Subcutaneous abdominal adipose tissue (tissue), 5 donors: ENCODE measurements around the gene MARCHF9.

Experiments
- H3K27ac ChIP-seq: one replicate; pipeline ENCODE4 v1.7.0; 2013; ENCODE audit warnings: low read depth, mild to moderate bottlenecking, inconsistent platforms, low read length, moderate library complexity
- H3K27me3 ChIP-seq, 5 donors: one replicate each; pipeline ENCODE4 v1.7.0; 2013; ENCODE audit warnings: low read length in 5 of 5, inconsistent platforms in 1 of 5; ENCODE audit not compliant: control insufficient read depth in 5 of 5, insufficient read depth in 4 of 5
- H3K36me3 ChIP-seq, 5 donors: one replicate each; pipeline ENCODE4 v1.7.0; 2013; ENCODE audit warnings: low read length in 5 of 5; ENCODE audit not compliant: control insufficient read depth in 5 of 5, insufficient read depth in 5 of 5
- H3K4me1 ChIP-seq, 5 donors: one replicate each; pipeline ENCODE4 v1.7.0; 2013; ENCODE audit warnings: low read length in 5 of 5, mild to moderate bottlenecking in 3 of 5, moderate library complexity in 1 of 5; ENCODE audit not compliant: control insufficient read depth in 5 of 5, insufficient read depth in 5 of 5
- H3K4me3 ChIP-seq, 5 donors: one replicate each; pipeline ENCODE4 v1.7.0; 2013; ENCODE audit warnings: low read length in 5 of 5, low read depth in 1 of 5
- H3K9ac ChIP-seq, 5 donors: one replicate each; pipeline ENCODE4 v1.7.0; 2013; ENCODE audit warnings: low read length in 5 of 5, mild to moderate bottlenecking in 4 of 5, moderate library complexity in 3 of 5
- H3K9me3 ChIP-seq, 5 donors: one replicate each; pipeline ENCODE4 v1.7.0; 2013; ENCODE audit warnings: low read length in 5 of 5; ENCODE audit not compliant: control insufficient read depth in 5 of 5
- donor health status: healthy.
- donor health status: healthy.
- donor health status: healthy.
- donor health status: healthy.
- donor health status: healthy.

MARCHF9 gene

DNA sequence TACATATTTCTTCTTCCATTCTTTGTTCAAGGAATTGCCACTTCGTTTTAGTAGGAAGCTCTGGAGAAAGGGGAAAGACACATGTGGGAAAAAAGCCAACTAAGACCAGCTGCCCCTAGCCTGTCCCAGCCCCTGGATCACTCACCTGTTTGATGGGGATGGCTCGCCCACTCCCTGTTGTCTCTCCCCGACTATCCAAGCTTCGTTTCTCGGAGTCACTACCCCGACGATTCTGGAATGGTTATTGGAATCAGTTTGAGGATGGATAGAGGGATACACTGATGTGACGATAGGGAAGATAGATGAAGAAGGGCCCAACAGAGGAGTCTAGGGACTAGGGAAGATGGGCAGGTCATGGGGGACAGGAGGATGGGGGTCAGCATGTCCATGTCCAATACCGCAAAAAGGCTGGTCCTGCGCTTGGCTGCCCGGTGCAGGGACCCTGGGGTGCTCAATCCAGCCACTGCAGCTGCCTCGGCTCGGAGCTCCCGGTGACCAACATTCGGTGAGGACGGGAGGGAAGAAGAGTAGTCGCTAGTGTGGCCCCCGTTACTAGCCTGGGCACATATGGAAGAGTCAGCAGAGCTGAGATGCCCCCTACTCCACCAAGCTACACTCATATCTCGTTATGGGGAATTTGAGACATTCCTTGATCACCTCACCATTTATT is 23.4 kb upstream of the MARCHF9 start:
- H3K36me3 ChIP-seq, result peaks cover 0 to 17% (median 3%) of the 10 kb centered on the region in 5 donors
- H3K27ac ChIP-seq, result no peak overlapping the region
- peaks cover 1 to 30% (median 21%) of the 10 kb centered on the region in 5 donors for H3K4me1 ChIP-seq
- H3K9me3 ChIP-seq, result no peaks in the 10 kb centered on the region
- H3K4me3 ChIP-seq, result no peak overlapping the region
- no peak overlapping the region for H3K9ac ChIP-seq
- peaks cover 11 to 49% (median 27%) of the 10 kb centered on the region in 5 donors for H3K27me3 ChIP-seq

DNA sequence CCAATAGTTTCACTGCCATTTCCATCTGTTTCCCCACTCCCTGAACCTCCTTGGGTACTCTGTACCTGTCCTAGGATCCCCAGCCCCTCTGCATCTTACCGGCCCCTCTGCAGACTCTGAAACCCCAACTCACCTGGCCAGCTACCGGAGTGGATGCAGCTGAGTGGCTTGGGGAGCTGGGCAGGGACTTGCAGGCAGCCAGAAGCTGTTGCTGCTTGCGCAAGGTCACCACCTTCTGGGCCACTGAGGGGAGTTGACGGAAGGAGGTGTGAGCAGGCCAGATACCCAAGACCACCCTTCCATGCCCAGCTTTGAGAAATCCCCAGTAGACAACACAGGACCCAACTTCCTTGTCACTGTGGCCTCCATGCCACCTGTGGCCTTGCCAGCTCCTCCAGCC is 22.6 kb upstream of the MARCHF9 start:
- Histone ChIP-seq H3K27me3 (peaks cover 18 to 56% (median 34%) of the 10 kb centered on the region in 5 donors), H3K4me3 (no peak overlapping the region), H3K36me3 (peaks cover 0 to 15% (median 3%) of the 10 kb centered on the region in 5 donors), H3K27ac (no peak overlapping the region), H3K9me3 (no peaks in the 10 kb centered on the region), H3K9ac (no peak overlapping the region), H3K4me1 (peaks cover 1 to 29% (median 21%) of the 10 kb centered on the region in 5 donors)

DNA sequence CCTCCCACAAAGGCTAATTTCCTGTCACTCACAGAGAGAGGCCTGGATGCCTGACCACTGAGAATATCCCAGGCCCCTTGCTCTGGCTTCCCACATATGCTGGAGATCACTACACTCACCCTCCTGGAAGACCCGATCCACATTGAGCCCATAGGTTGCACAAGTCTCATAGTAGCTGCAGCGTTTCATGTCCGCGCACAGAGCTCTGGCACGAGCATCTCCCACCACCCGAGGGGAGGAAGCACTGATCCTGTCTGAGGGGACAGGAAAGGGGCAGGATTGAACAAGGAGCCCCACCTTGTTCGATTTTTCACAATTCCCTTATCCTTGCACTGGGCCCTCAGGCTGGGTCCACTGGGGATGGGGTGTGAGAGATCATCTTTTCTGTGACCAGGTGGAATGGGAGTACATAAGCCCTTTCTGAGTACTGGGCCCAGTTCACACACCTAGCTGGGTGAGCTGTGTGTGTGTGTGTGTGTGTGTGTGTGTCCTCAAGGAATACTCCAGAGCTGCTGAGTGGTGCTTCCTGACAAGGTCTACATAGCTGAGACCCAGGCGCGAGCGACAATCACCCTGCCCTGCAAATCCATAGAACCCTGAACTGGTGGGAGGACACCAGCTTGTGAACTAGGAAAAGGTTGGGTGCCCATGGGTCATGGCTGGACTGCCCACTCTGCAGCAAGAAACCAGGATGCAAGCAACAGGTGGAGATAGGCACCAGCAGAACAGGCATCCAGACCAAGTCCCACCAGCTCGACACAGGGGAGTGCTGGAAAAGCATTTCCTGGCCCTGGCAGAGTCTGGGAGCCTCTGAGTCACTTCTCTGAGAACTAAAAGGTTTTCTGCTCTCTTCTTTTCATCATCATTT is 21.9 kb upstream of the MARCHF9 start:
- Histone ChIP-seq H3K27ac (no peak overlapping the region), H3K27me3 (peaks cover 18 to 58% (median 35%) of the 10 kb centered on the region in 5 donors), H3K9ac (peak overlapping the region in 1 of 5 donors; percentile 18), H3K4me3 (no peak overlapping the region), H3K36me3 (peaks cover 0 to 14% (median 3%) of the 10 kb centered on the region in 5 donors), H3K4me1 (peaks cover 1 to 31% (median 20%) of the 10 kb centered on the region in 5 donors), H3K9me3 (no peaks in the 10 kb centered on the region)

DNA sequence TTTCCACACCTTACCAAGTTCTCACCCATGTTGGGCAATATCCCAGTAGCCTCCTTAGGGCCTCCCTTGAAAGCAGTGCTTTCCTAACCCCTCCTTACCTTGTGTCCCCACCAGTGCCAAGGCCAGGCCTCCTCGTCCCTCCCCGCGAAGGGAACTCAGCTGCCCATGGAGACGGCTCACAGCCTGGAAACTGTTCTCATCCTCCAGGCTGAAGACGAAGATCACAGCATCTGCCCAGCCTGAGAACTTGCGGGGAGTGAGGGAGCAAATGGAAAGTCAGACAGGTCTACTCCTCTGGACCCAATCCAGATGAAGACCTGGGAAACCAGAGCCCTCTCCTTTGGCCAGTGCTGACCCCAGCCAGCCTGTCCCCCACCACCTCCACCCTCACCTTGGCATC is 21.0 kb upstream of the MARCHF9 start:
- H3K9me3 ChIP-seq, result no peaks in the 10 kb centered on the region
- H3K9ac ChIP-seq, result no peak overlapping the region
- peaks cover 18 to 59% (median 38%) of the 10 kb centered on the region in 5 donors for H3K27me3 ChIP-seq
- peaks cover 0 to 14% (median 3%) of the 10 kb centered on the region in 5 donors for H3K36me3 ChIP-seq
- no peak overlapping the region for H3K4me3 ChIP-seq
- H3K4me1 ChIP-seq, result peaks cover 1 to 33% (median 21%) of the 10 kb centered on the region in 5 donors
- no peak overlapping the region for H3K27ac ChIP-seq

DNA sequence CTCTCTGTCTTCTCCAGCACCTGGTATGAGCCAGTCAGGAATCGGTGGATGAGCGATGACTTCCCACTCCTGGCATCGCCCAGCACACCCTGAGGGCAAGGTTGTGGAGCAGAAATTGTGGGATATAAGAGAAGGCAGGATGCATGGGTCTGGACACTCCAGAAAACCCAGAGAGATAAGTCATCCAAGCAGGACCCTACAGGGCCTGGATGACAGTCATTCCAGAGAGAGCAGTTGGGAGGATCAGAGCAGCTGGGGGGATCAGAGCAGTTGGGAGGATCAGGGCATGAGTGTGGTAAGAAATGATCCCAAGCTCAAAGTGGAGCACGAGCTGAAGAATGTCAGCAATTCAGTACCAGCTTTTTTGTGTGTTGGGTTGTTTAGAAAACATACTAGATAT is 20.3 kb upstream of the MARCHF9 start:
- Histone ChIP-seq H3K9ac (no peak overlapping the region), H3K4me3 (no peak overlapping the region), H3K9me3 (no peaks in the 10 kb centered on the region), H3K27ac (no peak overlapping the region), H3K36me3 (peaks cover 0 to 14% (median 3%) of the 10 kb centered on the region in 5 donors), H3K27me3 (peaks cover 18 to 66% (median 44%) of the 10 kb centered on the region in 5 donors), H3K4me1 (peaks cover 1 to 36% (median 21%) of the 10 kb centered on the region in 5 donors)

DNA sequence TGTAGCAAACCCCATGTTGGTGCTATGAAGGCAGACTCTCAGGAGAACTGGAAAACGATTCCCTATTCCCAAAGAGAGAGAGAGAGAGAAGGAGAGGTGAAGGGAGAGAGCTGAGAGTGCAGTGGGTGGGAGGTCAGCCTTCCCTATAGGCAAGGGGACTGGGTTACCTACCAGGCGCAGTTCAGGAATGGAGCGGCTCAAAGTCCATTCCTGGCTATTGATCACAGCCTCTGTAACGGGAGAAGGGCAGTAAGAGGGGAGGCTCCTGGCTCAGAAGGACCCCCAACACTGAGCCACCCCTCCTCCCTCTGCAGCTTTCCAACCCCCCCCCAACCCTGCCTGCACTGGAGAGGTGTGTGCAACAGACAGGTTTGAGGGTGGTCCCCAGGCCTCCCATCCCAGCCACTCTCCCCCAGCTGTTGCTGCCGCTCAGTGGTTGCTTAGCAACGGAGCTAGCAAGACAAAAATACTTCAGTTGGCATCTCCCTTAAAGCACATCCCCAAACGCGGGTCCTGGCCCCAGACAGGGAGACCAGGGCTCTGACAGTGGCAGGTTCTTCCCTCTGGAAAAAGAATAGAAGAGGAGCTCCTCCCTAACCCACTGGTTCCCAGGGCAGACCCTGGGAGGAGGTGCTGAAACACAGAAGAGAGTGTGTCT is 19.6 kb upstream of the MARCHF9 start:
- Histone ChIP-seq H3K27ac (no peak overlapping the region), H3K4me1 (peaks cover 1 to 39% (median 21%) of the 10 kb centered on the region in 5 donors), H3K9me3 (no peaks in the 10 kb centered on the region), H3K27me3 (peaks cover 18 to 68% (median 48%) of the 10 kb centered on the region in 5 donors), H3K36me3 (peaks cover 0 to 14% (median 3%) of the 10 kb centered on the region in 5 donors), H3K9ac (no peak overlapping the region), H3K4me3 (no peak overlapping the region)

DNA sequence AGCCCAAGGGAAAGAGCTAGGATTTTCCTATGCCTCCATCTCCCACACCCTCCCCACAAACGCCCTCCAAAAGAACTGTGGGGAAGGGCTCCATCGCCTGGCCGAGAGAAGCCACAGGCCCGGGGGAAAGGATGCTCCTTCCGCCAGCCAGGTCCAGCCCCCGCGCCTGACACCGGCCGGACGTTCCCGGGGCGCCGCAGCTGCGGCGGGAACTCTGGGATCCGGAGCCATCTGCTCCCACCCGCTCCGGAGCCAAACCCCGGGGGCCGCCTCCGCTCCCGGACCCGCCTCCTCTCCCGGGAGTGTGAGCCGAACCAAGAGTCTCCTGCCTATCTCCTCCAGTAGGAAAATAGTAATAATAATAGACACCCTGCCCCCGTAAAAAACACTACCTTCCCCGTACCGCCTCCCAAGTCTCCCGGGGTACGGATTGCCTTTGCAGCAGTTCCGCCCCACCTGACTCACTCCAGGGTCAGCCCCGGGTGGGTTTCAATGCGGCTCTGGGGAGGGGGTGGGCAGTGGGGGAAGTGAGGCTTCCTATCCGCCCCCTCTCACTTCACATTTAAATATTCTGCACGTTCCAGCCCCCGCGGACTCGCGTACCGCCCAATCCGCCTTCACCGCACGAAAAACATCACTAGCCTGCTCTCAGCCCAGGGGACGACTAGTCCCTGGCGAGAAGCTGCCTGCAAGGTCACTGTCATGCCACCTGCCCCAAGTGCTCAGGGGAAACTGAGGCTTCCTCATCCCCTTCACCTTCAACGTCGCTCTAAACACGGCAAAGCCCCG is 18.8 kb upstream of the MARCHF9 start:
- peaks cover 3 to 46% (median 27%) of the 10 kb centered on the region in 5 donors for H3K4me1 ChIP-seq
- H3K9me3 ChIP-seq, result no peaks in the 10 kb centered on the region
- H3K27ac ChIP-seq, result no peak overlapping the region
- peaks cover 18 to 65% (median 54%) of the 10 kb centered on the region in 5 donors for H3K27me3 ChIP-seq
- peak overlapping the region in 3 of 5 donors; percentile 5 to 29 (median 11) for H3K4me3 ChIP-seq
- H3K9ac ChIP-seq, result no peak overlapping the region
- H3K36me3 ChIP-seq, result peaks cover 0 to 14% (median 3%) of the 10 kb centered on the region in 5 donors

DNA sequence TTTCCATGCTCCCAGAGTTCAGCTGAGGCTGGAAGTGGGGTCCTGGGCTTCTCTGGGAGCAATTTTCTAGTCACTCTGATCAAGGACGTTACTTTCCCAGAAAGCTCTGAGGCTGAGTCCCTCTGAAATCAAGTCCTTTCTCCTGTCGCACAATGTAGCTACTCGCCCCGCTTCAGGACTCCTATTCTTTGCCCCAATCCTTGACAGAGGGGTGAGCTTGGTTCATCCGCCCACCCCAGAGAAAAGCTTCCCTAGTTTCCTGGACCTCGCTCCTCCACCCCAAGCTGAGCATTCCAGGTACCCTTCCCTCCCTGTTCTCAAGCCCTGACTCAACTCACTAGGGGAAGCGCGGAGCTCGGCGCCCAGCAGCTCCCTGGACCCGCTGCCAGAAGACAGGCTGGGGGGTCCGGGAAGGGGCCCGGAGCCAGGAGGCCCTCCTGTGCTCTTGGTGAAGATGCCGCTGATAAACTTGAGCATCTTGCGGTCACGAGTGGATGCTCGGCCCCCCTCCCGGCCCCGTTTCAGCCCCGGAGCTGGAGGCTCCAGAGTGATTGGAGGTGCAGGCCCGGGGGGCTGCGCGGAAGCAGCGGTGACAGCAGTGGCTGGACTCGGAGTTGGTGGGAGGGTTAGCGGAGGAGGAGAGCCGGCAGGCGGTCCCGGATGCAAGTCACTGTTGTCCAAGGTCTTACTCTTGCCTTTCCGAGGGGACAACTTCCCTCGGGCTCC is 18.0 kb upstream of the MARCHF9 start:
- H3K9ac ChIP-seq, result no peak overlapping the region
- H3K36me3 ChIP-seq, result peaks cover 0 to 10% (median 0%) of the 10 kb centered on the region in 5 donors
- H3K27ac ChIP-seq, result no peak overlapping the region
- H3K27me3 ChIP-seq, result peaks cover 18 to 62% (median 53%) of the 10 kb centered on the region in 5 donors
- peak overlapping the region in 3 of 5 donors; percentile 5 to 29 (median 11) for H3K4me3 ChIP-seq
- peaks cover 3 to 50% (median 29%) of the 10 kb centered on the region in 5 donors for H3K4me1 ChIP-seq
- no peaks in the 10 kb centered on the region for H3K9me3 ChIP-seq
